Measurements from ENCODE around the gene NKTR. TPM values are rescaled to one million over a fixed set of nuclear protein-coding genes. Genes with fewer than 3 reads are reported as not detected.

The NKTR gene
- total RNA-seq, 1 donor from 2014 or later: 87.3 TPM

- Histone ChIP-seq H3K27me3 (ENCODE audit: low read depth) (no peaks in the 10 kb centered on the region), H3K4me1 (peaks cover 43% of the 10 kb centered on the region), H3K4me3 (peak overlapping the region; percentile 93), H3K27ac (peak overlapping the region; percentile 85), H3K9me3 (no peaks in the 10 kb centered on the region), H3K36me3 (peaks cover 17% of the 10 kb centered on the region)
- DNase-seq: no peak
- TF ChIP-seq, protein P1, sequence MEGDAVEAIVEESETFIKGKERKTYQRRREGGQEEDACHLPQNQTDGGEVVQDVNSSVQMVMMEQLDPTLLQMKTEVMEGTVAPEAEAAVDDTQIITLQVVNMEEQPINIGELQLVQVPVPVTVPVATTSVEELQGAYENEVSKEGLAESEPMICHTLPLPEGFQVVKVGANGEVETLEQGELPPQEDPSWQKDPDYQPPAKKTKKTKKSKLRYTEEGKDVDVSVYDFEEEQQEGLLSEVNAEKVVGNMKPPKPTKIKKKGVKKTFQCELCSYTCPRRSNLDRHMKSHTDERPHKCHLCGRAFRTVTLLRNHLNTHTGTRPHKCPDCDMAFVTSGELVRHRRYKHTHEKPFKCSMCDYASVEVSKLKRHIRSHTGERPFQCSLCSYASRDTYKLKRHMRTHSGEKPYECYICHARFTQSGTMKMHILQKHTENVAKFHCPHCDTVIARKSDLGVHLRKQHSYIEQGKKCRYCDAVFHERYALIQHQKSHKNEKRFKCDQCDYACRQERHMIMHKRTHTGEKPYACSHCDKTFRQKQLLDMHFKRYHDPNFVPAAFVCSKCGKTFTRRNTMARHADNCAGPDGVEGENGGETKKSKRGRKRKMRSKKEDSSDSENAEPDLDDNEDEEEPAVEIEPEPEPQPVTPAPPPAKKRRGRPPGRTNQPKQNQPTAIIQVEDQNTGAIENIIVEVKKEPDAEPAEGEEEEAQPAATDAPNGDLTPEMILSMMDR (IDR thresholded peaks at IDR 0.05): no peak
- intact Hi-C loops (cut with DNase I): no loop called here
- no peak for ATAC-seq
These were observed 54.9 kb downstream of the NKTR start for GRCh38 chr3:42655331-42655888.

- DNase-seq (no peak), ATAC-seq (no peak)
These were observed 55.6 kb downstream of the NKTR start for GRCh38 chr3:42655980-42656679.

GRCh38 chr3:42656680-42657610, 56.5 kb downstream of the NKTR start:
- intact Hi-C loops (cut with DNase I): no loop called here
- Histone ChIP-seq H3K36me3 (peaks cover 17% of the 10 kb centered on the region), H3K27ac (no peak overlapping the region), H3K9me3 (no peaks in the 10 kb centered on the region), H3K27me3 (ENCODE audit: low read depth) (no peaks in the 10 kb centered on the region), H3K4me3 (no peak overlapping the region), H3K4me1 (peaks cover 37% of the 10 kb centered on the region)
- TF ChIP-seq, protein P1 (IDR thresholded peaks at IDR 0.05): no peak
- DNase-seq (no peak), ATAC-seq (no peak)

More at GRCh38 chr3:42655980-42656679, 55.6 kb downstream of the NKTR start:
- Histone ChIP-seq H3K27ac (peak overlapping the region; percentile 85), H3K4me3 (no peak overlapping the region), H3K4me1 (peaks cover 43% of the 10 kb centered on the region), H3K36me3 (peaks cover 17% of the 10 kb centered on the region), H3K27me3 (ENCODE audit: low read depth) (no peaks in the 10 kb centered on the region), H3K9me3 (no peaks in the 10 kb centered on the region)
- TF ChIP-seq, protein P1 (IDR thresholded peaks at IDR 0.05): no peak
- intact Hi-C loops (cut with DNase I): no loop called here

DNA sequence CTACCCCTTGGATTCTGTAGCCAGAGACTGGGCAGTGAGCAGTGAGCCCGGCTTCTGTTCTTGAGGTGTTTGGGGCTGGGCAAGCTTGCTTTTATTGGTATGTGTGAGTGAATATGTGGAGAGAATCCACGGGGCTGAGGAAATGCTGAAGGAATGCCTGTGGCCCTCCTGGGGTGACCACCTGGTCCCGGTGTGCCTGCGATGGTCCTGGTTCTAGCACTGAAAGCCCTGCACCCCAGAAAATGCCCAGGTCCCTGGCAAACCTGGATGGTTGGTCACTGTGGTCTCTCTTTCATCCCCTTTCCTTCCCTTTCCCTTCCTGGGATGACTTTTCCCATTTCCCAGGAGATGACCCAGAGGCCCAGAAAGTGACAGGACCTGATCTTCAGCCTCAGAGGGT, 57.2 kb downstream of the NKTR start:
- ATAC-seq (no peak), DNase-seq (no peak)
- H3K4me3 ChIP-seq: no peak overlapping the region
- no peaks in the 10 kb centered on the region for H3K27me3 ChIP-seq (ENCODE audit: low read depth)
- H3K36me3 ChIP-seq: peaks cover 17% of the 10 kb centered on the region
- no peak overlapping the region for H3K27ac ChIP-seq
- H3K4me1 ChIP-seq: peaks cover 29% of the 10 kb centered on the region
- intact Hi-C loops (cut with DNase I): no loop called here
- no peaks in the 10 kb centered on the region for H3K9me3 ChIP-seq
- TF ChIP-seq, protein P1 (IDR thresholded peaks at IDR 0.05): no peak

DNA sequence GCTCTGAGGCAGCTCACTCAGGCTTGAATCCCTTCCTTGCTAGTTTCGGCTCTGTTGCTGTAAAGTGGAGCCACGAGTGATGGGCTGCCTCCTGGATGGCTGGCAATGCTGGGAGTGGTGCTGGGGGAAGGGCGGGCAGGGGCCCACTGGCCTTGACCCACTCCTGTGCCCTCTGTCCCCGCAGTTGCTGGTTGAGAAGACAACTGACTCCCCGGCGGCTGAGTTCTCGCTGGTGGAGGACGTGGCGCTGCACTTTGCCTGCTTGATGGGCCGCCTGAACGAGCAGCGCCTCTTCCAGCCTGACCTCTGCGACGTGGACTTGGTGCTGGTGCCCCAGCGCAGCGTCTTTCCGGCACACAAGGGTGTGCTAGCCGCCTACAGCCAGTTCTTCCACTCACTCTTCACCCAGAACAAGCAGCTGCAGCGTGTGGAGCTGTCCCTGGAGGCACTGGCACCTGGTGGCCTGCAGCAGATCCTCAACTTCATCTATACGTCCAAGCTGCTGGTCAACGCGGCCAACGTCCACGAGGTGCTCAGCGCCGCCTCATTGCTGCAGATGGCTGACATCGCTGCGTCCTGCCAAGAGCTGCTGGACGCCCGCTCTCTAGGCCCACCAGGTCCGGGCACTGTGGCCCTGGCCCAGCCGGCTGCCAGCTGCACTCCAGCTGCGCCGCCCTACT, 57.7 kb downstream of the NKTR start:
- no peak overlapping the region for H3K27ac ChIP-seq
- DNase-seq: no peak

More for the DNA sequence above, 57.7 kb downstream of the NKTR start:
- TF ChIP-seq, protein P1 (IDR thresholded peaks at IDR 0.05): no peak
- Histone ChIP-seq H3K4me3 (no peak overlapping the region), H3K27me3 (ENCODE audit: low read depth) (no peaks in the 10 kb centered on the region), H3K36me3 (peaks cover 17% of the 10 kb centered on the region), H3K9me3 (no peaks in the 10 kb centered on the region), H3K4me1 (peaks cover 24% of the 10 kb centered on the region)
- intact Hi-C loops (cut with DNase I): no loop called here
- ATAC-seq: no peak

Data from lower lobe of right lung (tissue), 2 donors.